Dedifferentiated amniotic fluid mesenchymal stem cell (primary cell): ENCODE results near the gene EFHC2.

Experiments used
- DNase-seq: peaks from one replicate; pipeline ENCODE4 v3.0.0-alpha.2; 2016; ENCODE audit errors: extremely low spot score

EFHC2 gene

DNA sequence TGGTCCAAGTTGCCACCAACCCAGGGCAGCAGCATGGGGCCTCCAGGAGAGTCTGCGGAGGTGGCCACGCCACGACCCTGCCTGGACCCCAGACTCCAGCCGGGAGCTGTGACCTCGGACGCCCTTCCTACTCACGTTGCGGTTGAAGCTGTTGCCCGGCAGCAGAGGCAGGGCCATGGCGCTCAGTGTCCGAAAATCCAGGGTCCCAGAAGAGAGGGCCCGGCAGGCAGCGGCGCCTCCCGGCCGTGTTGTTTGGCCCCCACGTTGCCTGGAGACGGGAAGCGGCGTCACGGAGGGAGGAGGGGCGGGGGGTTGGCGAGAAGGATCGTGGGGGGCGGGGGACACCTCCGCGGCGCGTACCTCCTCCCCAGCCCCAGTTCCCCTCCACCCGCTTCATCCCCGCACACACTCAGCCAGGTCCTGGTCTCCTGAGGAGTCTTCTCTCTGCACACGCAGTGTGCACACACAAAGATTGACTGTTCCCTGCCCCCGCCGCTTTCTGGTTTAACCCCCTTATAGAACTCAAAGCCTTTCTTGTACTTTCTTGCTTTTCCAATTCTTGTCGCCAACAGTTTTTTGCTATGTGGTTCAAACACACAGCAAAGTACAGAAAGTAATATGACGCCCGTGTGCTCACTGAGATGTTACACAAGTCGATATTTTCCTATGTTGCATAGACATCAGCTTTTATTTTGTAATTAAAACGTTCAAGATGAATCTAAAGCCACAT lies at the start of gene EFHC2:
TSS of gene EFHC2 (minus strand) at position 261 of the 730 bp plus-strand sequence. CDS start at position 177, 84 bp downstream.
- peak; percentile 16 for DNase-seq

GRCh38 chrX:44392767-44393166 lies 49.3 kb upstream of the EFHC2 start:
- DNase-seq = no peak

DNA sequence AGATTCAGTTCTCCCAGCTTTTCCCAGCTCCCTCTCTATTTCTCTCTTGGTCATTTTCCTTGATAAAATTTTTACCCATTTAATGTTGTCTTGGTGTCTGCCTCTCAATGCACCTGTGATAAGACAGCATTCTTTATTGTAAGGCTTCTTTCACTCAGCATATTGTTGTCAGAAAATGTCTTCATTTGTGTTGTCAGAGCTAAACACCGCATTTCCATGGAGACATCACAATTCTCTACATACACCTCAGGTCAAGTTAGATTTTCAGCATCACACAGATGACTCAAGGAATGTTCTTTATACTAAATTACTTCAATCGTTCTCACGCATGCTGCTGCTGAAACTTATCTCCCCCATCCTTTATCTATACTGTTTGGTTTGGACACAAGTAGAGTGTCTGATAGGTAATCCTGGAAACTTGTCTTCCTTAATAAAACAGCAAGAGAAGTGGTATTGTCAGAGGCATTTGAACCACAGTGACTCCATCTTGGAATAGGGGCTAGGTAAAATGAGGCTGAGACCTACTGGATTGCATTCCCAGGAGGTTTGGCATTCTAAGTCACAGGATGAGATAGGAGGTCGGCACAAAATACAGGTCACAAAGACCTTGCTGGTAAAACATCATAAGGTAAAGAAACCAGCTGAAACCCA lies 41.3 kb upstream of the EFHC2 start:
- no peak for DNase-seq

GRCh38 chrX:44382871-44383270 lies 39.4 kb upstream of the EFHC2 start:
- DNase-seq = no peak

- DNase-seq = no peak
These were observed 9.3 kb upstream of the EFHC2 start for GRCh38 chrX:44352758-44353157.

GRCh38 chrX:44349561-44349960 lies 6.1 kb upstream of the EFHC2 start:
- no peak for DNase-seq

- no peak for DNase-seq
These were observed 1.2 kb upstream of the EFHC2 start for GRCh38 chrX:44344687-44345086.

GRCh38 chrX:44344194-44344593 lies 722 bp upstream of the EFHC2 start:
- no peak for DNase-seq

- no peak for DNase-seq
These were observed 606 bp downstream of the EFHC2 start for GRCh38 chrX:44342866-44343265.

- no peak for DNase-seq
These were observed 5.1 kb downstream of the EFHC2 start for GRCh38 chrX:44338361-44338760.

- DNase-seq = no peak
These were observed 11.0 kb downstream of the EFHC2 start for GRCh38 chrX:44332437-44332836.

- DNase-seq = no peak
These were observed 13.2 kb downstream of the EFHC2 start for GRCh38 chrX:44330227-44330626.

DNA sequence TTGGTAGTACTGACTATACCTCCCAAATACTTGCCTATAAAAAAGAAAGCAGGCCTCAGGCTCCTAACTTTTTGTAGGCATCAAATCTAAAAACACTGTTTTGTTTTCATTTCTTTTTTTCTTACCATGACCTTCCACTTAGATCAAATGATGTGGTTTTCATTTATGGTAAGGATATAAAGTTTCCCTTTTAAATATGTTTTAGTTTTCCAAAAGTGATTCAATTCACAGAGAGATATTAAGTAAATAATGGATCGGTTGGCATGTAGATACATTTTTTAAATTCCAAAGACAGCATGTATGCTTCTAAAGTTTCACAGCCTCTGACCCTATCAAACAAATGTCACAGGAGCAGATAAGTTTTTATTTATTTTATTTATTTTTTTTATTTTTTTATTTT lies 23.9 kb downstream of the EFHC2 start:
- no peak for DNase-seq

DNA sequence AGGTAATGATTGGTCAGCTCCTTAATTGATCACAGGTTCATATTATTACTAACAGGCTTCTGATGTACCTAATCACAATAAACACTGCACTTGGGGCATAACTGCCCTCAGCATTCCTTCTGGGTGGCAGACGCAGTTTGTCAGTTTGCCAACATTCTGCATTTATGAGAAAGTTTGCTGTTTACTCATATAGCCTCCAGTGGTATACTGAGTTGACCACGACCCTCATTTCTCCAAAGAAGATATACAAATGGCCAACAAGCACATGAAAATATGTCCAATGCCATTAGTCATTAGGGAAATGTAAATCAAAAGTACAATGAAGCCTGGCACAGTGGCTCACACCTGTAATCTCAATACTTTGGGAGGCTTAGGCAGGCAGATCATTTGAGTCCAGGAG lies 26.3 kb downstream of the EFHC2 start:
- DNase-seq = no peak

- no peak for DNase-seq
These were observed 28.7 kb downstream of the EFHC2 start for GRCh38 chrX:44314808-44315207.

- DNase-seq = no peak
These were observed 29.2 kb downstream of the EFHC2 start for GRCh38 chrX:44314259-44314734.

DNA sequence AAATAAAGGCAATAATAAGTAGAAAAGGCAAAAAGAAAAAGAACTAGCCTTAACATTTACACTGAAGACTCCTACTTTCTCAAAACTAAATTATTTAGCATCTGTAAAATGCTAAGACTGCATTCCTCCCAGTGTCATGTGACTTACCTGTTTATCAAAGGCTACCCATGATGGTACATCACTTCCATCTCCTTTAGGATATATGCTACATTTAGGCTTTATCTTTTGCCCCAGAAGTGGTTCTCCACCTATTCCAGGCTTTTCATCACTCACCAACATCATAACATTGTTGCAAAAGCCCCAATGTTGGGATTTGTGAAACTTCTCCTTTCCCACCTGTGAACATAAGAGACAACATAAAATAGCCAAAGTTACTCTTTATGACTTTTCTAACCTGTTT lies 31.1 kb downstream of the EFHC2 start:
- no peak for DNase-seq

DNA sequence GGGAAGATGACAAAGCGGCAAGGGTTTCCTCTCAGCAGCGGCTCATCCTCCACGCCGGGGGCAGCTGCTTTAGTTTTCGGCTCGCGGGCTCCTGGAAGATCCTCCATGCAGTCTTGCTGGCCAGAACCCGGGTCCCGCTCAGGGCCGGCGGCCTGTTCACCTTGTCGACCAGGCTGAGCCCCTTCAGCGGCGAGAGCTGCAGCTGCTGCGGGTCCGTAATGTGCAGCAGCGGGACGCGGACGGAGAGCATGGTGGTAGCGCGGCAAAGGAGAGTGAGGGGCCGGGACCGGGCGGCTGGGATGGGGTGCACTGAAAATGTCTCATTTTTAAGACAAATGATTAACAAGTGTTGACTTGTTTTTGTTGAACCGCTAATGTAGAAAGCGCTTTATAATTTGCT lies 33.2 kb downstream of the EFHC2 start:
- DNase-seq = no peak

DNA sequence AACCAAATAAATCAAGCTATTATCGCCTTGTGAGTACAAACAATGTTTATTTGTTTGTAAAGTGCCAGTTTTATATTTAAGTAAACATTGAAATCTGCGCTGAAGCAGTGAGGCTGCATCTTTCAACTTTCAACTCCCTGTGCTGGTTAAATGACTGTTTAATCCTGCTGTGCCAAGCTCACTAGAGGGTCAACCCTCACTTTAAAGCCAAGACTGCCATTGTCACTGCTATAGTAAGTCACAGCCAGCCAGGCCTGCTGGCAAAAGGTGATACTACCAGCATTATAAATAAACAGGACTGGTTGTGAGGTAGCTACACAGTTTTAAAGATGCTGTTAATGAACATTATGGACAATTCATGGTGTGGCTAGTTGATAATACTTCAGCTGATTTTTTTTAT lies 34.6 kb downstream of the EFHC2 start:
- DNase-seq = no peak

DNA sequence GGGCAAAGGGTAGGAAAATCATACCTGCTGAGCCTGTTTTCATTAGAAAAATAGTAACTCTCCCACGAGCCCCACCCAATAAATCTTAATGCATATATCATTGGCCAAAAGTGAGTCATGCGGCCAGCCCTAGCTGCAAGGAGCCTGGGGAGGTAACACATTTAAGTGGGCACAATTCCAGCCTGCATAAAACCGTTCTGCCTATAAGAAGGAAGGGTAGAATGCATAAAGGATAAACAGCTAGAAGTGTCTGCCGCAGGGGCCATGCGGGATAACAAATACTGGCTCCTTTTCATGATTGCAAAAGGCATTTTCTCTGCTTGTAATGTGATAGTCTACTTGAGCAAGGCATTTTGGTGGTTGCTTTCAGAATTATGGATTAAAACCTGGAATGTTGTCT lies 37.1 kb downstream of the EFHC2 start:
- DNase-seq = peak; percentile 17

DNA sequence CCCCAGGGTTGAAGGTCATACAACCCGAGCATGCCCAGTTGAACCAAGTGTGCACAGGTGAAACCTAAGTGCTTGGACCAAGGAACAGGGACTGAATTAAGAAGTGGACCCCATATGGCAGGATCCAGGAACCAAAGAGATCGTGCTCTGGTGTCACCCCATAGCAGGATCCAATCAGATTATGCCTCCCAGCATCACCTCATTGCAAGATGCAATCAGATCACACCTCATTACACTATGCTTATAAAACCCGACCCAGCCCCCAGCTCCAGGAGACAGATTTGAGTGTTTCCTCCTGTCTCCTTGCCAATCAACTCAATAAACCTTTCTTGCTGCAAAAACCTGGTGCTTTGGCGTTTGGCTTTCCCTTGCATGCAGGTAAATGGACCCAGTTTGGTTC lies 37.6 kb downstream of the EFHC2 start:
- no peak for DNase-seq

- no peak for DNase-seq
These were observed 40.4 kb downstream of the EFHC2 start for GRCh38 chrX:44303119-44303518.

DNA sequence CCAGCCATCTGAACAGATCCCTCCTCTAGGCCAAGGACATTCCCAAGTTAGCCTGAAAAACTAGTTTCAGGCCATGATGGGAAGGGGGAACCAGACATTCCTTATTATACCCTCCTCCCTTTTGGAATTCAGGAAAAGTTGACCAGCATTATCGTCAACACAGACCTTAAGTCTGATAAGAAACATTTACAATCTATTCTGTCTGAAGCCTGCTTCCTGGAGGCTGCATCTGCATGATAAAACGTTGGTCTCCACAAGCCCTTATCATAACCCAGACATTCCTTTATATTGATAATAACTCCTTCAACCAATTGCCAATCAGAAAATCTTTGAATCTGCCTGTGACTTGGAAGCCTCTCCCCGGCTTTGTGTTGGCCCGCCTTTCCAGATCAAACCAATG lies 44.3 kb downstream of the EFHC2 start:
- no peak for DNase-seq
